HEK293 (cell line): Measurements from ENCODE around the gene TTLL5.

ENCODE experiments used
- GLI4 ChIP-seq: fragments of 450-650 bp; formaldehyde crosslinking; IDR thresholded peaks from 2 replicates; pipeline ENCODE4 v1.5.1; 2016; ENCODE audit warnings: missing biosample characterization, missing genetic modification characterization
- HOXC10 ChIP-seq: sonication (generic); formaldehyde crosslinking; IDR thresholded peaks from 2 replicates; pipeline ENCODE4 v1.8.1; 2023; ENCODE audit warnings: mild to moderate bottlenecking, missing genetic modification reagents
- KLF1 ChIP-seq: fragments of 450-650 bp; formaldehyde crosslinking; IDR thresholded peaks from 2 replicates; pipeline ENCODE4 v1.5.1; 2016; ENCODE audit warnings: missing biosample characterization, missing genetic modification characterization
- KLF17 ChIP-seq: fragments of 450-650 bp; formaldehyde crosslinking; IDR thresholded peaks from 2 replicates; pipeline ENCODE4 v1.5.1; 2016; ENCODE audit warnings: missing biosample characterization, missing genetic modification characterization
- SCRT2 ChIP-seq: fragments of 450-650 bp; formaldehyde crosslinking; IDR thresholded peaks from 2 replicates; pipeline ENCODE4 v1.5.1; 2016; ENCODE audit warnings: missing biosample characterization, missing genetic modification characterization
- SP7 ChIP-seq: fragments of 450-650 bp; formaldehyde crosslinking; IDR thresholded peaks from 2 replicates; pipeline ENCODE4 v1.5.1; 2016; ENCODE audit warnings: missing biosample characterization, missing genetic modification characterization
- TSHZ1 ChIP-seq: fragments of 450-650 bp; formaldehyde crosslinking; IDR thresholded peaks from 2 replicates; pipeline ENCODE4 v1.5.1; 2016; ENCODE audit warnings: missing biosample characterization, missing genetic modification characterization, borderline replicate concordance
- ZBTB20 ChIP-seq: fragments of 450-650 bp; formaldehyde crosslinking; IDR thresholded peaks from 2 replicates; pipeline ENCODE4 v1.5.1; 2016; ENCODE audit warnings: missing biosample characterization, missing genetic modification characterization
- ZFP69B ChIP-seq: fragments of 450-650 bp; formaldehyde crosslinking; IDR thresholded peaks from 2 replicates; pipeline ENCODE4 v1.5.1; 2016; ENCODE audit warnings: missing biosample characterization, missing genetic modification characterization
- ZNF112 ChIP-seq: fragments of 450-650 bp; formaldehyde crosslinking; IDR thresholded peaks from 2 replicates; pipeline ENCODE4 v1.5.0; 2017; ENCODE audit warnings: missing biosample characterization, missing genetic modification characterization
- ZNF114 ChIP-seq: fragments of 450-650 bp; formaldehyde crosslinking; IDR thresholded peaks from 2 replicates; pipeline ENCODE4 v1.5.0; 2017; ENCODE audit warnings: missing biosample characterization, missing genetic modification characterization
- ZNF138 ChIP-seq: fragments of 450-650 bp; formaldehyde crosslinking; IDR thresholded peaks from 2 replicates; pipeline ENCODE4 v1.5.1; 2016; ENCODE audit warnings: missing biosample characterization, missing genetic modification characterization, borderline replicate concordance
- ZNF16 ChIP-seq: fragments of 450-650 bp; formaldehyde crosslinking; IDR thresholded peaks from 2 replicates; pipeline ENCODE4 v1.5.1; 2016; ENCODE audit warnings: low read depth, missing biosample characterization, missing genetic modification characterization
- ZNF169 ChIP-seq: fragments of 450-650 bp; formaldehyde crosslinking; IDR thresholded peaks from 2 replicates; pipeline ENCODE4 v1.5.1; 2016; ENCODE audit warnings: missing biosample characterization, missing genetic modification characterization
- ZNF174 ChIP-seq: fragments of 450-650 bp; formaldehyde crosslinking; IDR thresholded peaks from 2 replicates; pipeline ENCODE4 v1.5.0; 2017; ENCODE audit warnings: missing biosample characterization, mild to moderate bottlenecking, missing genetic modification characterization
- ZNF350 ChIP-seq: fragments of 450-650 bp; formaldehyde crosslinking; IDR thresholded peaks from 2 replicates; pipeline ENCODE4 v1.5.0; 2017; ENCODE audit warnings: missing biosample characterization, mild to moderate bottlenecking, missing genetic modification characterization
- ZNF394 ChIP-seq: fragments of 450-650 bp; formaldehyde crosslinking; IDR thresholded peaks from 2 replicates; pipeline ENCODE4 v1.5.1; 2016; ENCODE audit warnings: missing biosample characterization, missing genetic modification characterization, mild to moderate bottlenecking, moderate library complexity, borderline replicate concordance
- ZNF560 ChIP-seq: fragments of 450-650 bp; formaldehyde crosslinking; IDR thresholded peaks from 2 replicates; pipeline ENCODE4 v1.5.1; 2017; ENCODE audit warnings: missing biosample characterization, missing genetic modification characterization, borderline replicate concordance
- ZNF580 ChIP-seq: fragments of 450-650 bp; formaldehyde crosslinking; IDR thresholded peaks from 2 replicates; pipeline ENCODE4 v1.5.1; 2016; ENCODE audit warnings: missing biosample characterization, missing genetic modification characterization
- ZNF585B ChIP-seq: fragments of 450-650 bp; formaldehyde crosslinking; IDR thresholded peaks from 2 replicates; pipeline ENCODE4 v1.5.1; 2016; ENCODE audit warnings: missing biosample characterization, missing genetic modification characterization
- ZNF654 ChIP-seq: fragments of 450-650 bp; formaldehyde crosslinking; IDR thresholded peaks from 2 replicates; pipeline ENCODE4 v1.5.1; 2016; ENCODE audit warnings: low read depth, missing biosample characterization, missing genetic modification characterization
- ZNF658 ChIP-seq: fragments of 450-650 bp; formaldehyde crosslinking; IDR thresholded peaks from 2 replicates; pipeline ENCODE4; 2016; ENCODE audit warnings: missing biosample characterization, missing genetic modification characterization
- ZNF776 ChIP-seq: fragments of 450-650 bp; formaldehyde crosslinking; IDR thresholded peaks from 2 replicates; pipeline ENCODE4 v1.5.0; 2017; ENCODE audit warnings: missing biosample characterization, missing genetic modification characterization, borderline replicate concordance
- ZNF843 ChIP-seq: fragments of 450-650 bp; formaldehyde crosslinking; IDR thresholded peaks from 2 replicates; pipeline ENCODE4 v1.5.1; 2016; ENCODE audit warnings: missing biosample characterization, missing genetic modification characterization
- ZXDB ChIP-seq: fragments of 450-650 bp; formaldehyde crosslinking; IDR thresholded peaks from 2 replicates; pipeline ENCODE4 v1.5.1; 2016; ENCODE audit warnings: missing biosample characterization, missing genetic modification characterization
- TF ChIP-seq, protein P1 (sequence below): fragments of 450-650 bp; formaldehyde crosslinking; IDR thresholded peaks from 2 replicates; pipeline ENCODE4 v1.5.1; 2016; ENCODE audit warnings: missing biosample characterization, missing genetic modification characterization
- TF ChIP-seq, protein P2 (sequence below): fragments of 450-650 bp; formaldehyde crosslinking; conservative IDR thresholded peaks from 2 replicates; pipeline ENCODE4 v1.5.1; 2016; ENCODE audit warnings: low read depth, missing biosample characterization, missing genetic modification characterization
- TF ChIP-seq, protein P3 (sequence below): fragments of 450-650 bp; formaldehyde crosslinking; IDR thresholded peaks from 2 replicates; pipeline ENCODE4 v1.5.1; 2017; ENCODE audit warnings: missing biosample characterization, missing genetic modification characterization

TTLL5 gene

DNA sequence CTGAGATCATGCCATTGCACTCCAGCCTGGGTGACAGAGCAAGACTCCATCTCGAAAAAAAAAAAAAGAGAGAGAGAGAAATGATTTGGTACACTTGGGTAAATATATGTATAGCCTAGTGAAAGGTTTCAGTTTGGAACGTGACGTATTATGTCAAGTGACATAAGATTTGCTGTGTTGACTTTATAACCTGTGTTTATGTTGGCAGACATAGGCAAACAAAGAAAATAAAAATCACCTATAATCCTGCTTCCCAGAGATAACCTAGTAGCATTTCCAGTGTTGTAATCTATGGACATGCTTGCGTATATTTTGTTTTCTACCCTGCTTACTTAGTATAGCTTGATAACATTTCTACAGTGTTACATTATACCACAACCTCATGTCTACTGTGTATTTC is 17.1 kb upstream of the TTLL5 start (continued):
- TF ChIP-seq ZXDB (tag by site-specific recombination) (peak; percentile 79), SP7 (tag by site-specific recombination) (no peak), ZNF585B (no peak), ZNF114 (tag by site-specific recombination) (no peak), ZNF658 (tag by site-specific recombination) (no peak), ZNF580 (peak; percentile 95), ZNF654 (tag by site-specific recombination) (no peak), ZNF174 (0 out of 2 replicates have a peak, but pooled peaks have one; percentile 54), ZFP69B (0 out of 2 replicates have a peak, but pooled peaks have one; percentile 17), ZNF112 (no peak), ZNF776 (tag by site-specific recombination) (0 out of 2 replicates have a peak, but pooled peaks have one; percentile 47), KLF17 (tag by site-specific recombination) (no peak), ZNF16 (tag by site-specific recombination) (no peak), ZNF394 (tag by site-specific recombination) (no peak), KLF1 (tag by site-specific recombination) (no peak), TSHZ1 (tag by site-specific recombination) (no peak), ZNF350 (tag by site-specific recombination) (no peak), SCRT2 (no peak), ZNF843 (tag by site-specific recombination) (peak; percentile 90), ZNF560 (tag by site-specific recombination) (no peak), ZBTB20 (no peak), ZNF169 (tag by site-specific recombination) (no peak), ZNF138 (no peak), HOXC10 (CRISPR knock-in tag) (no peak), GLI4 (no peak)
- TF ChIP-seq, protein P1, sequence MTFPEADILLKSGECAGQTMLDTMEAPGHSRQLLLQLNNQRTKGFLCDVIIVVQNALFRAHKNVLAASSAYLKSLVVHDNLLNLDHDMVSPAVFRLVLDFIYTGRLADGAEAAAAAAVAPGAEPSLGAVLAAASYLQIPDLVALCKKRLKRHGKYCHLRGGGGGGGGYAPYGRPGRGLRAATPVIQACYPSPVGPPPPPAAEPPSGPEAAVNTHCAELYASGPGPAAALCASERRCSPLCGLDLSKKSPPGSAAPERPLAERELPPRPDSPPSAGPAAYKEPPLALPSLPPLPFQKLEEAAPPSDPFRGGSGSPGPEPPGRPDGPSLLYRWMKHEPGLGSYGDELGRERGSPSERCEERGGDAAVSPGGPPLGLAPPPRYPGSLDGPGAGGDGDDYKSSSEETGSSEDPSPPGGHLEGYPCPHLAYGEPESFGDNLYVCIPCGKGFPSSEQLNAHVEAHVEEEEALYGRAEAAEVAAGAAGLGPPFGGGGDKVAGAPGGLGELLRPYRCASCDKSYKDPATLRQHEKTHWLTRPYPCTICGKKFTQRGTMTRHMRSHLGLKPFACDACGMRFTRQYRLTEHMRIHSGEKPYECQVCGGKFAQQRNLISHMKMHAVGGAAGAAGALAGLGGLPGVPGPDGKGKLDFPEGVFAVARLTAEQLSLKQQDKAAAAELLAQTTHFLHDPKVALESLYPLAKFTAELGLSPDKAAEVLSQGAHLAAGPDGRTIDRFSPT (tag by site-specific recombination): no peak
- TF ChIP-seq, protein P2, sequence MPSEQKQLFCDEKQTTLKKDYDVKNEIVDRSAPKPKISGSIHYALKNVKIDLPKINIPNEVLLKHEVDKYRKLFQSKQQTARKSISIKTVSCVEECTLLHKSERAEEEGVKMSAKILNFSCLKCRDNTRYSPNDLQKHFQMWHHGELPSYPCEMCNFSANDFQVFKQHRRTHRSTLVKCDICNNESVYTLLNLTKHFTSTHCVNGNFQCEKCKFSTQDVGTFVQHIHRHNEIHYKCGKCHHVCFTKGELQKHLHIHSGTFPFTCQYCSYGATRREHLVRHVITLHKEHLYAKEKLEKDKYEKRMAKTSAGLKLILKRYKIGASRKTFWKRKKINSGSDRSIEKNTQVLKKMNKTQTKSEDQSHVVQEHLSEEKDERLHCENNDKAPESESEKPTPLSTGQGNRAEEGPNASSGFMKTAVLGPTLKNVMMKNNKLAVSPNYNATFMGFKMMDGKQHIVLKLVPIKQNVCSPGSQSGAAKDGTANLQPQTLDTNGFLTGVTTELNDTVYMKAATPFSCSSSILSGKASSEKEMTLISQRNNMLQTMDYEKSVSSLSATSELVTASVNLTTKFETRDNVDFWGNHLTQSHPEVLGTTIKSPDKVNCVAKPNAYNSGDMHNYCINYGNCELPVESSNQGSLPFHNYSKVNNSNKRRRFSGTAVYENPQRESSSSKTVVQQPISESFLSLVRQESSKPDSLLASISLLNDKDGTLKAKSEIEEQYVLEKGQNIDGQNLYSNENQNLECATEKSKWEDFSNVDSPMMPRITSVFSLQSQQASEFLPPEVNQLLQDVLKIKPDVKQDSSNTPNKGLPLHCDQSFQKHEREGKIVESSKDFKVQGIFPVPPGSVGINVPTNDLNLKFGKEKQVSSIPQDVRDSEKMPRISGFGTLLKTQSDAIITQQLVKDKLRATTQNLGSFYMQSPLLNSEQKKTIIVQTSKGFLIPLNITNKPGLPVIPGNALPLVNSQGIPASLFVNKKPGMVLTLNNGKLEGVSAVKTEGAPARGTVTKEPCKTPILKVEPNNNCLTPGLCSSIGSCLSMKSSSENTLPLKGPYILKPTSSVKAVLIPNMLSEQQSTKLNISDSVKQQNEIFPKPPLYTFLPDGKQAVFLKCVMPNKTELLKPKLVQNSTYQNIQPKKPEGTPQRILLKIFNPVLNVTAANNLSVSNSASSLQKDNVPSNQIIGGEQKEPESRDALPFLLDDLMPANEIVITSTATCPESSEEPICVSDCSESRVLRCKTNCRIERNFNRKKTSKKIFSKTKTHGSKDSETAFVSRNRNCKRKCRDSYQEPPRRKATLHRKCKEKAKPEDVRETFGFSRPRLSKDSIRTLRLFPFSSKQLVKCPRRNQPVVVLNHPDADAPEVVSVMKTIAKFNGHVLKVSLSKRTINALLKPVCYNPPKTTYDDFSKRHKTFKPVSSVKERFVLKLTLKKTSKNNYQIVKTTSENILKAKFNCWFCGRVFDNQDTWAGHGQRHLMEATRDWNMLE (tag by site-specific recombination): 0 out of 2 replicates have a peak, but pooled peaks have one; percentile 17
- TF ChIP-seq, protein P3, sequence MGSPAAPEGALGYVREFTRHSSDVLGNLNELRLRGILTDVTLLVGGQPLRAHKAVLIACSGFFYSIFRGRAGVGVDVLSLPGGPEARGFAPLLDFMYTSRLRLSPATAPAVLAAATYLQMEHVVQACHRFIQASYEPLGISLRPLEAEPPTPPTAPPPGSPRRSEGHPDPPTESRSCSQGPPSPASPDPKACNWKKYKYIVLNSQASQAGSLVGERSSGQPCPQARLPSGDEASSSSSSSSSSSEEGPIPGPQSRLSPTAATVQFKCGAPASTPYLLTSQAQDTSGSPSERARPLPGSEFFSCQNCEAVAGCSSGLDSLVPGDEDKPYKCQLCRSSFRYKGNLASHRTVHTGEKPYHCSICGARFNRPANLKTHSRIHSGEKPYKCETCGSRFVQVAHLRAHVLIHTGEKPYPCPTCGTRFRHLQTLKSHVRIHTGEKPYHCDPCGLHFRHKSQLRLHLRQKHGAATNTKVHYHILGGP (tag by site-specific recombination): no peak
